ENCODE data around the gene CCDC88C.
"Not testable (repeated sequence)": the region's sequence is repeated elsewhere in the genome, so short reads cannot be mapped to it uniquely, and the experiment has no call there.

CCDC88C gene

GRCh38 chr14:91409928-91410718 is 7.5 kb downstream of the CCDC88C start:
- Histone ChIP-seq H3K27ac (ENCODE audit: low read depth, low read length) (no peak overlapping the region), H3K36me3 (ENCODE audit: control insufficient read depth in 5 of 5, insufficient read depth in 5 of 5, low read length in 5 of 5) (peaks cover 0 to 10% (median 5%) of the 10 kb centered on the region in 5 donors)

GRCh38 chr14:91409240-91409639 is 8.4 kb downstream of the CCDC88C start:
- H3K4me3 ChIP-seq (ENCODE audit: low read depth in 1 of 5, low read length in 5 of 5); H3K27ac ChIP-seq (ENCODE audit: low read depth, low read length); H3K9me3 ChIP-seq (ENCODE audit: control insufficient read depth in 5 of 5, low read length in 5 of 5); H3K27me3 ChIP-seq (ENCODE audit: control insufficient read depth in 5 of 5, insufficient read depth in 4 of 5, low read length in 5 of 5); H3K9ac ChIP-seq (ENCODE audit: low read length in 5 of 5): not testable (repeated sequence)
- Histone ChIP-seq H3K36me3 (ENCODE audit: control insufficient read depth in 5 of 5, insufficient read depth in 5 of 5, low read length in 5 of 5) (peaks cover 0 to 10% (median 5%) of the 10 kb centered on the region in 5 donors), H3K4me1 (ENCODE audit: control insufficient read depth in 5 of 5, insufficient read depth in 5 of 5, low read length in 5 of 5) (peaks cover 0 to 24% (median 2%) of the 10 kb centered on the region in 5 donors)

More at GRCh38 chr14:91409928-91410718, 7.5 kb downstream of the CCDC88C start:
- no peak overlapping the region for H3K4me3 ChIP-seq (ENCODE audit: low read depth in 1 of 5, low read length in 5 of 5)
- H3K9me3 ChIP-seq (ENCODE audit: control insufficient read depth in 5 of 5, low read length in 5 of 5), result no peaks in the 10 kb centered on the region
- no peaks in the 10 kb centered on the region for H3K27me3 ChIP-seq (ENCODE audit: control insufficient read depth in 5 of 5, insufficient read depth in 4 of 5, low read length in 5 of 5)
- H3K9ac ChIP-seq (ENCODE audit: low read length in 5 of 5), result no peak overlapping the region
- H3K4me1 ChIP-seq (ENCODE audit: control insufficient read depth in 5 of 5, insufficient read depth in 5 of 5, low read length in 5 of 5), result peaks cover 0 to 28% (median 2%) of the 10 kb centered on the region in 5 donors

GRCh38 chr14:91406982-91407381 is 10.6 kb downstream of the CCDC88C start:
- H3K4me1 ChIP-seq (ENCODE audit: control insufficient read depth in 5 of 5, insufficient read depth in 5 of 5, low read length in 5 of 5), result peaks cover 4 to 40% (median 6%) of the 10 kb centered on the region in 5 donors
- H3K27me3 ChIP-seq (ENCODE audit: control insufficient read depth in 5 of 5, insufficient read depth in 4 of 5, low read length in 5 of 5), result no peaks in the 10 kb centered on the region
- H3K27ac ChIP-seq (ENCODE audit: low read depth, low read length), result no peak overlapping the region
- peaks cover 0 to 10% (median 5%) of the 10 kb centered on the region in 5 donors for H3K36me3 ChIP-seq (ENCODE audit: control insufficient read depth in 5 of 5, insufficient read depth in 5 of 5, low read length in 5 of 5)
- H3K9ac ChIP-seq (ENCODE audit: low read length in 5 of 5), result no peak overlapping the region
- H3K4me3 ChIP-seq (ENCODE audit: low read depth in 1 of 5, low read length in 5 of 5), result no peak overlapping the region
- H3K9me3 ChIP-seq (ENCODE audit: control insufficient read depth in 5 of 5, low read length in 5 of 5), result no peaks in the 10 kb centered on the region

- peaks cover 4 to 44% (median 6%) of the 10 kb centered on the region in 5 donors for H3K4me1 ChIP-seq (ENCODE audit: control insufficient read depth in 5 of 5, insufficient read depth in 5 of 5, low read length in 5 of 5)
- H3K27ac ChIP-seq (ENCODE audit: low read depth, low read length), result no peak overlapping the region
- no peak overlapping the region for H3K4me3 ChIP-seq (ENCODE audit: low read depth in 1 of 5, low read length in 5 of 5)
- peaks cover 0 to 10% (median 5%) of the 10 kb centered on the region in 5 donors for H3K36me3 ChIP-seq (ENCODE audit: control insufficient read depth in 5 of 5, insufficient read depth in 5 of 5, low read length in 5 of 5)
- H3K9me3 ChIP-seq (ENCODE audit: control insufficient read depth in 5 of 5, low read length in 5 of 5), result no peaks in the 10 kb centered on the region
- H3K27me3 ChIP-seq (ENCODE audit: control insufficient read depth in 5 of 5, insufficient read depth in 4 of 5, low read length in 5 of 5), result no peaks in the 10 kb centered on the region
- no peak overlapping the region for H3K9ac ChIP-seq (ENCODE audit: low read length in 5 of 5)
Measured at GRCh38 chr14:91406451-91406850, 11.2 kb downstream of the CCDC88C start.

GRCh38 chr14:91405724-91406435 is 11.7 kb downstream of the CCDC88C start:
- Histone ChIP-seq H3K4me3 (ENCODE audit: low read depth in 1 of 5, low read length in 5 of 5) (no peak overlapping the region), H3K36me3 (ENCODE audit: control insufficient read depth in 5 of 5, insufficient read depth in 5 of 5, low read length in 5 of 5) (peaks cover 0 to 10% (median 5%) of the 10 kb centered on the region in 5 donors), H3K9me3 (ENCODE audit: control insufficient read depth in 5 of 5, low read length in 5 of 5) (no peaks in the 10 kb centered on the region), H3K27ac (ENCODE audit: low read depth, low read length) (no peak overlapping the region), H3K9ac (ENCODE audit: low read length in 5 of 5) (peak overlapping the region in 1 of 5 donors; percentile 46), H3K27me3 (ENCODE audit: control insufficient read depth in 5 of 5, insufficient read depth in 4 of 5, low read length in 5 of 5) (no peaks in the 10 kb centered on the region), H3K4me1 (ENCODE audit: control insufficient read depth in 5 of 5, insufficient read depth in 5 of 5, low read length in 5 of 5) (peaks cover 4 to 45% (median 7%) of the 10 kb centered on the region in 5 donors)

- H3K27ac ChIP-seq (ENCODE audit: low read depth, low read length), result no peak overlapping the region
- H3K4me1 ChIP-seq (ENCODE audit: control insufficient read depth in 5 of 5, insufficient read depth in 5 of 5, low read length in 5 of 5), result peaks cover 4 to 48% (median 13%) of the 10 kb centered on the region in 5 donors
Measured at GRCh38 chr14:91405241-91405721, 12.3 kb downstream of the CCDC88C start.

GRCh38 chr14:91402771-91403600 is 14.6 kb downstream of the CCDC88C start:
- H3K27me3 ChIP-seq (ENCODE audit: control insufficient read depth in 5 of 5, insufficient read depth in 4 of 5, low read length in 5 of 5), result no peaks in the 10 kb centered on the region
- no peaks in the 10 kb centered on the region for H3K9me3 ChIP-seq (ENCODE audit: control insufficient read depth in 5 of 5, low read length in 5 of 5)
- H3K36me3 ChIP-seq (ENCODE audit: control insufficient read depth in 5 of 5, insufficient read depth in 5 of 5, low read length in 5 of 5), result peaks cover 0 to 10% (median 1%) of the 10 kb centered on the region in 5 donors
- H3K4me3 ChIP-seq (ENCODE audit: low read depth in 1 of 5, low read length in 5 of 5), result peak overlapping the region in 1 of 5 donors; percentile 22
- H3K27ac ChIP-seq (ENCODE audit: low read depth, low read length), result peak overlapping the region; percentile 29
- peaks cover 4 to 66% (median 26%) of the 10 kb centered on the region in 5 donors for H3K4me1 ChIP-seq (ENCODE audit: control insufficient read depth in 5 of 5, insufficient read depth in 5 of 5, low read length in 5 of 5)
- no peak overlapping the region for H3K9ac ChIP-seq (ENCODE audit: low read length in 5 of 5)

More at GRCh38 chr14:91405241-91405721, 12.3 kb downstream of the CCDC88C start:
- Histone ChIP-seq H3K36me3 (ENCODE audit: control insufficient read depth in 5 of 5, insufficient read depth in 5 of 5, low read length in 5 of 5) (peaks cover 0 to 10% (median 5%) of the 10 kb centered on the region in 5 donors), H3K9me3 (ENCODE audit: control insufficient read depth in 5 of 5, low read length in 5 of 5) (no peaks in the 10 kb centered on the region), H3K27me3 (ENCODE audit: control insufficient read depth in 5 of 5, insufficient read depth in 4 of 5, low read length in 5 of 5) (no peaks in the 10 kb centered on the region), H3K4me3 (ENCODE audit: low read depth in 1 of 5, low read length in 5 of 5) (no peak overlapping the region), H3K9ac (ENCODE audit: low read length in 5 of 5) (peak overlapping the region in 1 of 5 donors; percentile 46)

- H3K36me3 ChIP-seq (ENCODE audit: control insufficient read depth in 5 of 5, insufficient read depth in 5 of 5, low read length in 5 of 5), result peaks cover 0 to 10% (median 0%) of the 10 kb centered on the region in 5 donors
- H3K27me3 ChIP-seq (ENCODE audit: control insufficient read depth in 5 of 5, insufficient read depth in 4 of 5, low read length in 5 of 5), result no peaks in the 10 kb centered on the region
- no peak overlapping the region for H3K4me3 ChIP-seq (ENCODE audit: low read depth in 1 of 5, low read length in 5 of 5)
- H3K27ac ChIP-seq (ENCODE audit: low read depth, low read length), result peak overlapping the region; percentile 29
- peaks cover 5 to 72% (median 32%) of the 10 kb centered on the region in 5 donors for H3K4me1 ChIP-seq (ENCODE audit: control insufficient read depth in 5 of 5, insufficient read depth in 5 of 5, low read length in 5 of 5)
- no peaks in the 10 kb centered on the region for H3K9me3 ChIP-seq (ENCODE audit: control insufficient read depth in 5 of 5, low read length in 5 of 5)
- peak overlapping the region in 1 of 5 donors; percentile 43 for H3K9ac ChIP-seq (ENCODE audit: low read length in 5 of 5)
Measured at GRCh38 chr14:91402348-91402747, 15.3 kb downstream of the CCDC88C start.

- H3K4me3 ChIP-seq (ENCODE audit: low read depth in 1 of 5, low read length in 5 of 5), result no peak overlapping the region
- H3K36me3 ChIP-seq (ENCODE audit: control insufficient read depth in 5 of 5, insufficient read depth in 5 of 5, low read length in 5 of 5), result peaks cover 0 to 5% (median 0%) of the 10 kb centered on the region in 5 donors
- H3K9me3 ChIP-seq (ENCODE audit: control insufficient read depth in 5 of 5, low read length in 5 of 5), result no peaks in the 10 kb centered on the region
- H3K9ac ChIP-seq (ENCODE audit: low read length in 5 of 5), result no peak overlapping the region
- H3K27me3 ChIP-seq (ENCODE audit: control insufficient read depth in 5 of 5, insufficient read depth in 4 of 5, low read length in 5 of 5), result no peaks in the 10 kb centered on the region
- peak overlapping the region; percentile 29 for H3K27ac ChIP-seq (ENCODE audit: low read depth, low read length)
- H3K4me1 ChIP-seq (ENCODE audit: control insufficient read depth in 5 of 5, insufficient read depth in 5 of 5, low read length in 5 of 5), result peaks cover 7 to 78% (median 37%) of the 10 kb centered on the region in 5 donors
Measured at GRCh38 chr14:91401751-91402150, 15.9 kb downstream of the CCDC88C start.

All from subcutaneous abdominal adipose tissue (tissue), 5 donors.